H9 (cell line): ENCODE data around the gene OR2AT4. TPM values are rescaled to one million over a fixed set of nuclear protein-coding genes. Genes with fewer than 3 reads are reported as not detected.

Source experiments
- DNase-seq: peaks from one replicate; pipeline ENCODE4 v3.0.0-alpha.2; 2017
- H2AFZ ChIP-seq: one replicate; pipeline ENCODE4 v1.6.1; 2013; ENCODE audit warnings: mild to moderate bottlenecking, low read length, control low read depth, moderate library complexity
- H2AK5ac ChIP-seq: 2 replicates; pipeline ENCODE4 v1.6.1; 2013; ENCODE audit warnings: low read length, control low read depth, mixed read lengths; ENCODE audit not compliant: insufficient read length
- H2BK120ac ChIP-seq: one replicate; pipeline ENCODE4 v1.6.1; 2013; ENCODE audit warnings: low read depth, mild to moderate bottlenecking, low read length, control low read depth, inconsistent platforms; ENCODE audit not compliant: poor library complexity, severe bottlenecking
- H2BK12ac ChIP-seq: 2 replicates; pipeline ENCODE4 v1.6.1; 2013; ENCODE audit warnings: low read length, control low read depth, mixed read lengths, low read depth; ENCODE audit not compliant: insufficient read length
- H2BK15ac ChIP-seq: 2 replicates; pipeline ENCODE4 v1.6.1; 2013; ENCODE audit warnings: low read depth, low read length, control low read depth
- H2BK20ac ChIP-seq: one replicate; pipeline ENCODE4 v1.6.1; 2013; ENCODE audit warnings: low read depth, mild to moderate bottlenecking, low read length, control low read depth, inconsistent platforms; ENCODE audit not compliant: poor library complexity, severe bottlenecking
- H2BK5ac ChIP-seq: 2 replicates; pipeline ENCODE4 v1.6.1; 2013; ENCODE audit warnings: low read length, control low read depth, mixed read lengths; ENCODE audit not compliant: insufficient read length
- H3K14ac ChIP-seq: 2 replicates; pipeline ENCODE4 v1.6.1; 2013; ENCODE audit warnings: low read length, control low read depth; ENCODE audit not compliant: insufficient read depth
- H3K18ac ChIP-seq: 2 replicates; pipeline ENCODE4 v1.6.1; 2013; ENCODE audit warnings: low read depth, mild to moderate bottlenecking, mixed read lengths, low read length, control low read depth; ENCODE audit not compliant: insufficient read length
- H3K23ac ChIP-seq: 2 replicates; pipeline ENCODE4 v1.6.1; 2013; ENCODE audit warnings: low read length, control low read depth, mixed read lengths, low read depth; ENCODE audit not compliant: insufficient read length
- H3K23me2 ChIP-seq: 2 replicates; pipeline ENCODE4 v1.6.1; 2013; ENCODE audit warnings: low read depth, mild to moderate bottlenecking, mixed read lengths, low read length, control low read depth; ENCODE audit not compliant: insufficient read length, poor library complexity, severe bottlenecking
- H3K27ac ChIP-seq: 2 replicates; pipeline ENCODE4 v1.5.1; 2013; ENCODE audit warnings: low read length, control low read depth, mixed read lengths, low read depth; ENCODE audit not compliant: insufficient read length
- H3K27me3 ChIP-seq: 2 replicates; pipeline ENCODE4 v1.6.1; 2013; ENCODE audit warnings: low read length, control low read depth, inconsistent platforms; ENCODE audit not compliant: insufficient read depth
- H3K4ac ChIP-seq: 2 replicates; pipeline ENCODE4 v1.6.1; 2013; ENCODE audit warnings: low read depth, mild to moderate bottlenecking, control low read depth, inconsistent platforms, low read length, moderate library complexity
- H3K4me1 ChIP-seq: 2 replicates; pipeline ENCODE4 v1.6.1; 2013; ENCODE audit warnings: low read length, control low read depth, inconsistent platforms; ENCODE audit not compliant: insufficient read depth
- H3K4me2 ChIP-seq: 2 replicates; pipeline ENCODE4 v1.6.1; 2013; ENCODE audit warnings: low read length, control low read depth, mixed read lengths; ENCODE audit not compliant: insufficient read length, insufficient read depth
- H3K56ac ChIP-seq: 2 replicates; pipeline ENCODE4 v1.6.1; 2013; ENCODE audit warnings: low read depth, mild to moderate bottlenecking, mixed read lengths, low read length, control low read depth; ENCODE audit not compliant: insufficient read length
- H3K79me1 ChIP-seq: 2 replicates; pipeline ENCODE4 v1.6.1; 2013; ENCODE audit warnings: low read depth, mild to moderate bottlenecking, moderate library complexity, low read length, control low read depth, inconsistent platforms; ENCODE audit not compliant: insufficient read depth, poor library complexity, severe bottlenecking
- H3K79me2 ChIP-seq: 2 replicates; pipeline ENCODE4 v1.6.1; 2013; ENCODE audit warnings: low read length, control low read depth, inconsistent platforms; ENCODE audit not compliant: insufficient read depth
- H3K9ac ChIP-seq: 2 replicates; pipeline ENCODE4 v1.6.1; 2013; ENCODE audit warnings: low read length, control low read depth, mixed read lengths; ENCODE audit not compliant: insufficient read length; ENCODE audit errors: extremely low read depth
- H3K9me3 ChIP-seq: one replicate; pipeline ENCODE4 v1.6.1; 2013; ENCODE audit warnings: low read depth, low read length, inconsistent platforms; ENCODE audit not compliant: control insufficient read depth
- H3T11ph ChIP-seq: one replicate; pipeline ENCODE4 v1.6.1; 2013; ENCODE audit warnings: mild to moderate bottlenecking, low read length, control low read depth, inconsistent platforms
- H4K20me1 ChIP-seq: one replicate; pipeline ENCODE4 v1.6.1; 2013; ENCODE audit not compliant: control insufficient read depth, insufficient read length, insufficient read depth
- H4K5ac ChIP-seq: 2 replicates; pipeline ENCODE4 v1.6.1; 2013; ENCODE audit warnings: low read depth, mild to moderate bottlenecking, mixed read lengths, low read length, control low read depth; ENCODE audit not compliant: insufficient read length
- H4K8ac ChIP-seq: replicated peaks from 2 replicates; pipeline ENCODE4 v1.6.1; 2013; ENCODE audit warnings: low read length, control low read depth, mixed read lengths, low read depth; ENCODE audit not compliant: insufficient read length
- H4K91ac ChIP-seq: 2 replicates; pipeline ENCODE4 v1.6.1; 2013; ENCODE audit warnings: low read depth, mild to moderate bottlenecking, moderate library complexity, mixed read lengths, low read length, control low read depth; ENCODE audit not compliant: insufficient read length
- H3K27ac Mint-ChIP-seq, 3 experiments: 2 replicates in 2 of 3; 3 replicates in 1 of 3; pipeline ENCODE4 v1.8.0; 2020 to 2021; ENCODE audit warnings: mixed read lengths in 3 of 3, mild to moderate bottlenecking in 1 of 3, moderate library complexity in 1 of 3
- H3K27me3 Mint-ChIP-seq: 2 replicates; pipeline ENCODE4 v1.8.0; 2021; ENCODE audit warnings: low read depth, mild to moderate bottlenecking, moderate library complexity, mixed read lengths
- H3K36me3 Mint-ChIP-seq, 3 experiments: 2 replicates in 2 of 3; 3 replicates in 1 of 3; pipeline ENCODE4 v1.8.0; 2020 to 2021; ENCODE audit warnings: low read depth in 3 of 3, mixed read lengths in 3 of 3; ENCODE audit not compliant: insufficient read depth in 1 of 3
- H3K4me1 Mint-ChIP-seq, 2 experiments: 2 replicates each; pipeline ENCODE4 v1.8.0; 2020; ENCODE audit warnings: mixed read lengths in 2 of 2
- H3K4me3 Mint-ChIP-seq, 2 experiments: 2 replicates in 1 of 2; 3 replicates in 1 of 2; pipeline ENCODE4 v1.8.0; 2020 to 2021; ENCODE audit warnings: mild to moderate bottlenecking in 2 of 2, mixed read lengths in 2 of 2, moderate library complexity in 1 of 2
- H3K9me3 Mint-ChIP-seq, 2 experiments: 2 replicates in 1 of 2; 3 replicates in 1 of 2; pipeline ENCODE4 v1.8.0; 2020; ENCODE audit warnings: mild to moderate bottlenecking in 2 of 2, mixed read lengths in 2 of 2, moderate library complexity in 1 of 2
- WGBS: extraction: QIAGEN DNeasy Blood & Tissue Kit; methylation state at CpG from one replicate; pipeline ENCODE4 v1.1.7; 2013; ENCODE audit warnings: missing lambda C conversion rate, low lambda C conversion rate, mixed read lengths; ENCODE audit not compliant: insufficient read length; ENCODE audit errors: extremely low coverage; 5-methylcytosine and 5-hydroxymethylcytosine counted together
- total RNA-seq: library from RNA; stranded (reverse); gene quantifications from 2 replicates; pipeline ENCODE4 v1.2.1, GENCODE V29; 2021
- TF ChIP-seq, protein P1 (sequence below): fragments of 200-600 bp; sonication (generic); conservative IDR thresholded peaks from 3 replicates; pipeline ENCODE4 v1.8.0; 2021; ENCODE audit warnings: antibody characterized with exemption, mild to moderate bottlenecking

OR2AT4 gene
- total RNA-seq, 1 experiment from 2014 or later = not detected

DNA sequence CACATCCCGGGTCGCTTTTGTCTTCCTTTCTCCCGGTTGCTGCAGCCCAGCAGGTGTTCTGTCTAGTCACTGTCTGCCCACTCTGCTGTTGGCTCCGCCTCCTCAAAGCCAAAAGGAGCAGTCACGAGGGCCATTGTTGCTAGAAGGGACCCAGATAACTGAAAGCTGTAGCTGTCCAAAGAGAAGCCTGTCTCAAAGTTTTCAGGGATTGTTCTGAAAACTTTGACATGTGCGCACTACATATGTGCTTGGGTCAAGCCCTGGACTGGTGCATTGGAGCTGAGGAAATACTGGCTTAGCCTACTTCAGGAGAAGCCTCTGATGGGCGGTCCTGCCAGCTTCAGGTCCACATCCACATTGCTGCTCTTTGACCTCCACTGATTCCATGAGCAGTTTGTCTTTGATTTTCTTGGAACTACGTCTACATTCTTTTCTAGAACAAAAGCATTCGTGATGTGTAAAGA lies 8.8 kb upstream of the OR2AT4 start:
- Histone ChIP-seq H2BK5ac (no peak overlapping the region), H3K27me3 (no peaks in the 10 kb centered on the region)

More for the DNA sequence above, 8.8 kb upstream of the OR2AT4 start:
- no peaks in the 10 kb centered on the region for H3K9me3 ChIP-seq
- TF ChIP-seq, protein P1, sequence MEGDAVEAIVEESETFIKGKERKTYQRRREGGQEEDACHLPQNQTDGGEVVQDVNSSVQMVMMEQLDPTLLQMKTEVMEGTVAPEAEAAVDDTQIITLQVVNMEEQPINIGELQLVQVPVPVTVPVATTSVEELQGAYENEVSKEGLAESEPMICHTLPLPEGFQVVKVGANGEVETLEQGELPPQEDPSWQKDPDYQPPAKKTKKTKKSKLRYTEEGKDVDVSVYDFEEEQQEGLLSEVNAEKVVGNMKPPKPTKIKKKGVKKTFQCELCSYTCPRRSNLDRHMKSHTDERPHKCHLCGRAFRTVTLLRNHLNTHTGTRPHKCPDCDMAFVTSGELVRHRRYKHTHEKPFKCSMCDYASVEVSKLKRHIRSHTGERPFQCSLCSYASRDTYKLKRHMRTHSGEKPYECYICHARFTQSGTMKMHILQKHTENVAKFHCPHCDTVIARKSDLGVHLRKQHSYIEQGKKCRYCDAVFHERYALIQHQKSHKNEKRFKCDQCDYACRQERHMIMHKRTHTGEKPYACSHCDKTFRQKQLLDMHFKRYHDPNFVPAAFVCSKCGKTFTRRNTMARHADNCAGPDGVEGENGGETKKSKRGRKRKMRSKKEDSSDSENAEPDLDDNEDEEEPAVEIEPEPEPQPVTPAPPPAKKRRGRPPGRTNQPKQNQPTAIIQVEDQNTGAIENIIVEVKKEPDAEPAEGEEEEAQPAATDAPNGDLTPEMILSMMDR = no peak
- Mint-ChIP-seq H3K9me3 (peaks cover 4 to 7% of the 10 kb centered on the region in 2 experiments; a peak in 4 of 5 replicates), H3K4me1 (peaks cover 10 to 13% of the 10 kb centered on the region in 2 experiments), H3K4me3 (no peak overlapping the region), H3K36me3 (peaks cover 0 to 2% (median 0%) of the 10 kb centered on the region in 3 experiments; a peak in 2 of 7 replicates), H3K27me3 (no peaks in the 10 kb centered on the region; the same call in 1 of the 2 replicates), H3K27ac (peak overlapping the region in 1 of 3 experiments; percentile 25; a peak in 1 of 7 replicates)
- no peak overlapping the region for H3T11ph ChIP-seq
- no peak overlapping the region for H3K18ac ChIP-seq
- DNase-seq = peak; percentile 87
- H3K23ac ChIP-seq = no peak overlapping the region
- H3K79me2 ChIP-seq = no peaks in the 10 kb centered on the region
- no peak overlapping the region for H2BK15ac ChIP-seq
- no peak overlapping the region for H4K91ac ChIP-seq
- no peak overlapping the region for H3K4me2 ChIP-seq
- H3K4ac ChIP-seq = no peak overlapping the region
- no peak overlapping the region for H3K27ac ChIP-seq
- WGBS = no CpG with 5 or more reads among the region's 9 CpGs
- H4K8ac ChIP-seq = no peak overlapping the region
- H3K56ac ChIP-seq = no peak overlapping the region
- H3K79me1 ChIP-seq = no peaks in the 10 kb centered on the region
- no peak overlapping the region for H3K9ac ChIP-seq
- H2AK5ac ChIP-seq = no peak overlapping the region
- no peak overlapping the region for H2BK20ac ChIP-seq
- no peak overlapping the region for H2BK120ac ChIP-seq
- H4K20me1 ChIP-seq = no peaks in the 10 kb centered on the region
- peak overlapping the region; percentile 3 for H2AFZ ChIP-seq
- H3K23me2 ChIP-seq = no peaks in the 10 kb centered on the region
- H3K4me1 ChIP-seq = 0 out of 2 replicates have a peak, but pooled peaks cover under 1% of the 10 kb centered on the region
- H2BK12ac ChIP-seq = no peak overlapping the region
- H4K5ac ChIP-seq = no peak overlapping the region
- H3K14ac ChIP-seq = no peak overlapping the region
